Measurements from ENCODE around the gene PRUNE1.

- no peak for TF ChIP-seq POLR2A (IDR thresholded peaks at IDR 0.05)
- no peak for TF ChIP-seq CTCF (IDR thresholded peaks at IDR 0.05)
These were observed 34.2 kb upstream of the PRUNE1 start for GRCh38 chr1:150973836-150974579.
